A549 (cell line): ENCODE results near the gene MED17. TPM values are rescaled to one million over a fixed set of nuclear protein-coding genes. Genes with fewer than 3 reads are reported as not detected.

Experiments used
- ATAC-seq, 2 experiments: fragments of 200-7000 bp in 1 of 2; fragments of >200 bp in 1 of 2; cut with Nextera tagmentation in 1 of 2; cut with Tn5 transposase in 1 of 2; 3 replicates each; pipeline versions ENCODE4 v1.8.0 to v1.9.1; 2018 to 2020; ENCODE audit warnings: mild to moderate bottlenecking in 1 of 2, moderate library complexity in 1 of 2
- CTCF ChIA-PET: fragments of 300-600 bp; sonication (Branson Sonifier 250); formaldehyde crosslinking; extraction: SDS; loops from one replicate; lab custom pipeline; 2021; ENCODE audit warnings: antibody characterized with exemption, inconsistent platforms; lab: Yijun Ruan, JAX
- POLR2A ChIA-PET: fragments of 350-600 bp; formaldehyde crosslinking; extraction: SDS; loops from one replicate; lab custom pipeline; 2021; ENCODE audit warnings: antibody characterized with exemption, inconsistent platforms; lab: Yijun Ruan, JAX
- DNase-seq, 2 experiments: peaks; one replicate each; pipeline versions ENCODE4 v3.0.0 to v3.0.0-alpha.2; 2011 to 2016; ENCODE audit warnings: low read depth in 1 of 2, low spot score in 1 of 2
- FAIRE-seq: peaks from 2 replicates; lab custom pipeline; 2011; peaks lifted over from hg19 to GRCh38; lab: Jason Lieb, UNC
- H3K27ac ChIP-seq, 2 experiments: fragments of >200 bp; sonication (Bioruptor Twin); formaldehyde crosslinking; 3 replicates each; pipeline ENCODE4 v1.5.1; 2016 to 2017
- H3K4me1 ChIP-seq: fragments of >200 bp; sonication (Bioruptor Twin); formaldehyde crosslinking; 3 replicates; pipeline ENCODE4 v1.6.1; 2016
- H3K4me2 ChIP-seq: fragments of >200 bp; sonication (Bioruptor Twin); formaldehyde crosslinking; 3 replicates; pipeline ENCODE4 v1.6.1; 2016
- H3K4me3 ChIP-seq: fragments of >200 bp; sonication (Bioruptor Twin); formaldehyde crosslinking; 3 replicates; pipeline ENCODE4 v1.5.1; 2016
- H3K9me3 ChIP-seq: fragments of >200 bp; sonication (Bioruptor Twin); formaldehyde crosslinking; 3 replicates; pipeline ENCODE4 v1.6.1; 2016
- ATOH8 ChIP-seq: fragments of 250-450 bp; sonication (Bioruptor Pico); IDR thresholded peaks from 2 replicates; pipeline ENCODE4 v1.5.0; 2020; ENCODE audit warnings: low read depth, mild to moderate bottlenecking, moderate library complexity
- CEBPB ChIP-seq, 2 experiments: fragments of >200 bp in 1 of 2; sonication (Bioruptor Twin) in 1 of 2; formaldehyde crosslinking in 1 of 2; IDR thresholded peaks; 2 replicates each; pipeline ENCODE4 v1.6.1; 2012 to 2016
- CHD4 ChIP-seq: fragments of 200-600 bp; sonication (generic); IDR thresholded peaks from 2 replicates; pipeline ENCODE4 v1.6.1; 2016; ENCODE audit warnings: antibody characterized with exemption, mild to moderate bottlenecking, borderline replicate concordance
- CTCF ChIP-seq: fragments of >200 bp; sonication (Bioruptor Twin); formaldehyde crosslinking; IDR thresholded peaks from 3 replicates; pipeline ENCODE4 v1.5.1; 2016
- EHF ChIP-seq: fragments of 250-450 bp; sonication (Bioruptor Pico); IDR thresholded peaks from 2 replicates; pipeline ENCODE4 v1.5.0; 2020; ENCODE audit warnings: mild to moderate bottlenecking
- EHMT2 ChIP-seq: fragments of 200-600 bp; sonication (generic); IDR thresholded peaks from 2 replicates; pipeline ENCODE4 v1.6.1; 2016; ENCODE audit warnings: antibody characterized with exemption, low read depth, mild to moderate bottlenecking, moderate library complexity
- ELK1 ChIP-seq: fragments of 150-350 bp; IDR thresholded peaks from 2 replicates; pipeline ENCODE4 v1.6.1; 2014; ENCODE audit warnings: low read depth, mild to moderate bottlenecking, low read length
- EP300 ChIP-seq, 2 experiments: fragments of >200 bp; sonication (Bioruptor Twin); formaldehyde crosslinking; IDR thresholded peaks; 2 replicates in 1 of 2; 3 replicates in 1 of 2; pipeline ENCODE4 v1.6.1; 2016 to 2017
- ESRRA ChIP-seq: fragments of 150-350 bp; IDR thresholded peaks from 2 replicates; pipeline ENCODE4 v1.6.1; 2014; ENCODE audit warnings: mild to moderate bottlenecking, low read length, borderline replicate concordance
- FOSB ChIP-seq: fragments of 250-450 bp; sonication (Bioruptor Pico); IDR thresholded peaks from 2 replicates; pipeline ENCODE4 v1.5.0; 2020; ENCODE audit warnings: mild to moderate bottlenecking, moderate library complexity
- HEYL ChIP-seq: fragments of 250-450 bp; sonication (Bioruptor Pico); IDR thresholded peaks from 2 replicates; pipeline ENCODE4 v1.8.0; 2021; ENCODE audit warnings: mild to moderate bottlenecking, moderate library complexity
- HOXA7 ChIP-seq: fragments of 250-450 bp; sonication (Bioruptor Pico); IDR thresholded peaks from 2 replicates; pipeline ENCODE4 v1.5.0; 2020; ENCODE audit warnings: mild to moderate bottlenecking, moderate library complexity
- HOXB13 ChIP-seq: fragments of 250-450 bp; sonication (Bioruptor Pico); IDR thresholded peaks from 2 replicates; pipeline ENCODE4 v1.5.0; 2020; ENCODE audit warnings: low read depth, mild to moderate bottlenecking, moderate library complexity
- JUN ChIP-seq, 2 experiments: fragments of >200 bp; sonication (Bioruptor Twin); formaldehyde crosslinking; IDR thresholded peaks; 2 replicates in 1 of 2; 3 replicates in 1 of 2; pipeline ENCODE4 v1.6.1; 2016 to 2017
- JUNB ChIP-seq: fragments of >200 bp; sonication (Bioruptor Twin); formaldehyde crosslinking; IDR thresholded peaks from 2 replicates; pipeline ENCODE4 v1.6.1; 2016
- KDM1A ChIP-seq: fragments of 200-600 bp; sonication (generic); IDR thresholded peaks from 2 replicates; pipeline ENCODE4 v1.6.1; 2016; ENCODE audit warnings: low read depth, mild to moderate bottlenecking
- NFE2L2 ChIP-seq: fragments of 150-350 bp; conservative IDR thresholded peaks from 2 replicates; pipeline ENCODE4 v1.6.1; 2014; ENCODE audit warnings: low read length
- NPAS2 ChIP-seq: fragments of 250-450 bp; sonication (Bioruptor Pico); IDR thresholded peaks from 2 replicates; pipeline ENCODE4 v1.8.0; 2022; ENCODE audit warnings: mild to moderate bottlenecking, moderate library complexity, borderline replicate concordance
- PHF8 ChIP-seq: fragments of 200-600 bp; sonication (generic); IDR thresholded peaks from 2 replicates; pipeline ENCODE4 v1.6.1; 2016; ENCODE audit warnings: low read depth, mild to moderate bottlenecking, antibody characterized with exemption, moderate library complexity, borderline replicate concordance
- RAD21 ChIP-seq, 2 experiments: fragments of >200 bp in 1 of 2; sonication (Bioruptor Twin) in 1 of 2; formaldehyde crosslinking in 1 of 2; IDR thresholded peaks in 1 of 2; conservative IDR thresholded peaks in 1 of 2; 2 replicates in 1 of 2; 3 replicates in 1 of 2; pipeline ENCODE4 v1.6.1; 2012 to 2018; ENCODE audit warnings: inconsistent platforms in 1 of 2
- RARB ChIP-seq: fragments of 250-450 bp; sonication (Bioruptor Pico); IDR thresholded peaks from 2 replicates; pipeline ENCODE4 v1.8.0; 2021; ENCODE audit warnings: mild to moderate bottlenecking, moderate library complexity
- SREBF2 ChIP-seq: fragments of 450-650 bp; IDR thresholded peaks from 2 replicates; pipeline ENCODE4 v1.6.1; 2014; ENCODE audit warnings: mild to moderate bottlenecking, moderate library complexity
- TFCP2L1 ChIP-seq: fragments of 250-450 bp; sonication (Bioruptor Pico); IDR thresholded peaks from 2 replicates; pipeline ENCODE4 v1.5.0; 2021; ENCODE audit warnings: mild to moderate bottlenecking
- TP53 ChIP-seq: fragments of 250-450 bp; sonication (Bioruptor Pico); IDR thresholded peaks from 2 replicates; pipeline ENCODE4 v1.5.0; 2021; ENCODE audit warnings: mild to moderate bottlenecking, moderate library complexity
- ZC3H11A ChIP-seq: fragments of 450-650 bp; IDR thresholded peaks from 2 replicates; pipeline ENCODE4 v1.6.1; 2014; ENCODE audit warnings: antibody characterized with exemption, mild to moderate bottlenecking
- ZSCAN20 ChIP-seq: fragments of 250-450 bp; sonication (Bioruptor Pico); IDR thresholded peaks from 2 replicates; pipeline ENCODE4 v1.8.0; 2022; ENCODE audit warnings: mild to moderate bottlenecking, moderate library complexity
- WGBS: methylation state at CpG from one replicate; pipeline ENCODE4 v1.1.6; 2017; ENCODE audit errors: missing lambda C conversion rate; 5-methylcytosine and 5-hydroxymethylcytosine counted together
- polyA plus RNA-seq, 4 experiments: library from polyadenylated mRNA; depleted of rRNA in 3 of 4; stranded (reverse); fragments of >200 nt; fragmentation: RNase III in 1 of 4; extraction: RNeasy Plus Mini Kit Qiagen cat#74134 plus additional on column Dnase treatment in 1 of 4; gene quantifications; 2 replicates in 3 of 4; 3 replicates in 1 of 4; pipeline ENCODE4 v1.2.3, GENCODE V29; 2011 to 2017

The MED17 gene
- polyA plus RNA-seq, 2 of the 4 experiments (the other 2 are of a cell fraction): 16.2 to 20.3 TPM

GRCh38 chr11:93820847-93821246 lies 36.8 kb downstream of the MED17 start:
- ATAC-seq (no peak), DNase-seq (no peak), FAIRE-seq (no peak)
- WGBS: 92% methylated on average over 10 of the region's 14 CpGs
- no peak overlapping the region for H3K27ac ChIP-seq
- H3K4me1 ChIP-seq: no peaks in the 10 kb centered on the region
- H3K4me2 ChIP-seq: no peak overlapping the region
- H3K4me3 ChIP-seq: no peak overlapping the region
- TF ChIP-seq ESRRA (no peak), ZSCAN20 (no peak), EP300 (IDR thresholded peaks at IDR 0.05) (no peak), HOXB13 (CRISPR knock-in tag) (no peak), SREBF2 (no peak), ATOH8 (CRISPR knock-in tag) (no peak), CHD4 (no peak), KDM1A (no peak), TFCP2L1 (CRISPR knock-in tag) (no peak), TP53 (CRISPR knock-in tag) (no peak), EHF (CRISPR knock-in tag) (no peak), PHF8 (no peak), ELK1 (no peak), CTCF (no peak), RARB (no peak), EHMT2 (no peak)
- ChIA-PET POLR2A (no interaction called here), CTCF (no interaction called here)
- no peaks in the 10 kb centered on the region for H3K9me3 ChIP-seq

GRCh38 chr11:93821617-93822016 lies 37.5 kb downstream of the MED17 start:
- Histone ChIP-seq H3K27ac (no peak overlapping the region), H3K4me3 (no peak overlapping the region), H3K4me2 (no peak overlapping the region), H3K4me1 (no peaks in the 10 kb centered on the region), H3K9me3 (no peaks in the 10 kb centered on the region)
- no peak for TF ChIP-seq EHMT2
- no peak for TF ChIP-seq HOXA7 (CRISPR knock-in tag)
- no peak for TF ChIP-seq HEYL (CRISPR knock-in tag)
- TF ChIP-seq RAD21 (conservative IDR thresholded peaks at IDR 0.05 in 1 of 2, IDR thresholded peaks at IDR 0.05 in 1 of 2): no peak
- no peak for TF ChIP-seq NPAS2 (CRISPR knock-in tag)
- TF ChIP-seq ZSCAN20: no peak
- TF ChIP-seq ZC3H11A: no peak
- TF ChIP-seq NFE2L2: no peak
- TF ChIP-seq JUNB: no peak
- no peak for TF ChIP-seq CHD4
- no peak for TF ChIP-seq JUN (IDR thresholded peaks at IDR 0.05)
- TF ChIP-seq TFCP2L1 (CRISPR knock-in tag): no peak
- TF ChIP-seq FOSB (CRISPR knock-in tag): no peak
- TF ChIP-seq SREBF2: no peak
- TF ChIP-seq CEBPB (IDR thresholded peaks at IDR 0.05): no peak
- DNase-seq (no peak), FAIRE-seq (no peak), ATAC-seq (peak in 1 of 2 experiments; percentile 21; a peak in 2 of 6 replicates)
- WGBS: 4% methylated on average over 2 of the region's 2 CpGs
- CTCF ChIA-PET: no interaction called here
- POLR2A ChIA-PET: no interaction called here
